ENCODE data around the gene ANXA8L1. TPM values are rescaled to one million over a fixed set of nuclear protein-coding genes. Genes with fewer than 3 reads are reported as not detected.
A peak's percentile ranks its signal among the peaks of the same experiment; 100 is the strongest.
"Not testable (repeated sequence)": the region's sequence is repeated elsewhere in the genome, so short reads cannot be mapped to it uniquely, and the experiment has no call there.

Gene ANXA8L1, protein sequence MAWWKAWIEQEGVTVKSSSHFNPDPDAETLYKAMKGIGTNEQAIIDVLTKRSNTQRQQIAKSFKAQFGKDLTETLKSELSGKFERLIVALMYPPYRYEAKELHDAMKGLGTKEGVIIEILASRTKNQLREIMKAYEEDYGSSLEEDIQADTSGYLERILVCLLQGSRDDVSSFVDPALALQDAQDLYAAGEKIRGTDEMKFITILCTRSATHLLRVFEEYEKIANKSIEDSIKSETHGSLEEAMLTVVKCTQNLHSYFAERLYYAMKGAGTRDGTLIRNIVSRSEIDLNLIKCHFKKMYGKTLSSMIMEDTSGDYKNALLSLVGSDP
- 1 to 10 TPM; 2.4 to 5.1 TPM for total RNA-seq
- long read RNA-seq, transcript ANXA8L1-204 (12 exons, 1,109 nt): major isoform, 6 of 10 reads
- long read RNA-seq, partial matches to known transcripts: 2 of 10 reads
- long read RNA-seq, other reads (novel, unspliced or antisense): 2 of 10 reads

DNA sequence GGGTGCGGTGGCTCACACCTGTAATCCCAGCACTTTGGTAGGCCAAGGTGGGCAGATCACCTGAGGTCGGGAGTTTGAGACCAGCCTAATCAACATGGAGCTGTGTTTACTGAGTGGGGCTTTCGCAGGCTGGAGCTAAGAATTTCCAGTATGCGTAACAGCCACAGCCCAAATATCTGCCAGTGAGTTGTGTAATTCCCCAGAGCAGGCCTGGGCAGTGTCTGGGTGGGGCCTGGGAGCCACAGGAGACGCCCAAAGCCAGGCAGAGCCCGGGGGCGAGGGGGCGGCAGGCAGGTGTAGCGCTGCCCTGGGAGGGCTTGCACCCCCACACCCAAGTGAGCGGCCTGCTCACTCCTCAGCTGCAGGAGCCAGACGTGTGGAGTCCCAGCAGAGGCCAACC, at the start of gene ANXA8L1:
ANXA8L1 (plus strand) TSS at position 371 of the 400 bp plus-strand sequence. CDS start 76 bp downstream, outside the sequence.
- peak; percentile 57 to 62 for ATAC-seq
- DNase-seq; intact Hi-C loops (cut with DNase I): not testable (repeated sequence)

DNA sequence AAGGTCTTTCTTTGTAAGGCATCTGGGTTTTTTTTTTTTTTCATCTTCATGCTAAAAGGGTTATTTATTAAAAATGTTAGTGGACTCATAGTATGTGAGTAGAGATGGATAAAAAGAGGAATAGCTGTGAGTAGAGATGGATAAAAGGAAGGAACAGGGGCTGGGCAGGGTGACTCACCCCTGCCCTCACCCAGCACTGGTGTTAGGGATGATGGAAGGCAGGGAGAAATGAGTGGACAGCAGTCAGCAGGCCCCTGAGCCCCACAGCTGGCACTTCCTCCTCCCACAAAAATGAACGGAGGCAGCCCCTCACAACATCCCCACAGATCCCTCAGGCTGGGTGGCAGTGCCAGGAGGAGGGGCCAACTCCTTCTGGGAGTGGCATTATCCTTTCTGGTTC, 49.5 kb upstream of the ANXA8L1 start:
- DNase-seq: no peak
- peak in 1 of 2 donors; percentile 65 for ATAC-seq
- intact Hi-C loops (cut with DNase I): loop anchor here in 1 of 2 donors (5.0 kb wide), 1 partner anchor 99 kb away; no protein-coding TSS in a partner anchor

GRCh38 chr10:46326971-46327370, 48.6 kb upstream of the ANXA8L1 start:
- ATAC-seq (no peak), DNase-seq (no peak)
- intact Hi-C loops (cut with DNase I): loop anchor here in 1 of 2 donors (5.0 kb wide), 1 partner anchor 100 kb away; no protein-coding TSS in a partner anchor

- DNase-seq: no peak
- no peak for ATAC-seq
- intact Hi-C loops (cut with DNase I): loop anchor here in 1 of 2 donors (5.0 kb wide), 1 partner anchor 100 kb away; no protein-coding TSS in a partner anchor
These were observed 47.9 kb upstream of the ANXA8L1 start for GRCh38 chr10:46327685-46328084.

GRCh38 chr10:46328853-46329689, 46.5 kb upstream of the ANXA8L1 start:
- DNase-seq: no peak
- no peak for ATAC-seq
- intact Hi-C loops (cut with DNase I): loop anchor here in 1 of 2 donors (5.0 kb wide), 1 partner anchor 102 kb away; no protein-coding TSS in a partner anchor

- intact Hi-C loops (cut with DNase I): loop anchor here in 1 of 2 donors (5.0 kb wide), 1 partner anchor 102 kb away; no protein-coding TSS in a partner anchor
- DNase-seq (no peak), ATAC-seq (no peak)
These were observed 45.9 kb upstream of the ANXA8L1 start for GRCh38 chr10:46329690-46330016.

- ATAC-seq (no peak), DNase-seq (no peak)
- intact Hi-C loops (cut with DNase I): no loop called here
These were observed 44.7 kb upstream of the ANXA8L1 start for GRCh38 chr10:46330894-46331293.

- intact Hi-C loops (cut with DNase I): not testable (repeated sequence)
These were observed 10.1 kb upstream of the ANXA8L1 start for GRCh38 chr10:46365484-46365883.

DNA sequence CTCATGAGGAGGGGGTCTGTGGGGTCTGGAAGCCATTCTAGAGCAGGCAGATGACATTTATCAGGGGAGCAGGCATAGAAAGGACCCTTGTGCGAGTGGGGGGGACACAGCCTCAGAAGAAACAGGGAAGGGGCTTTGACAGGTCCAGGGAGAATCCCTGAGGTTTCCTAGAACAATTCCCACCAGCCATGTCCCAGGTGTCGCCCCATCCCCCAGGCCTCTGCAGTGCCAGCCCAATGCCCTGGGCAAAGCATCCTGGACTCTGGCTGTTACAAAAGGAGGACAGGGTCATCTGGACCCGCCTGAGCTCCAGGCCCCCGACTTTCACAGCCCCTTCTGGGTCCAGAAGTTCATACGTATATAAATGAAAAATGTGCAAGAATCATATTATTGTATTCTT, 8.4 kb upstream of the ANXA8L1 start:
- DNase-seq; ATAC-seq; intact Hi-C loops (cut with DNase I): not testable (repeated sequence)

More at GRCh38 chr10:46365484-46365883, 10.1 kb upstream of the ANXA8L1 start:
- ATAC-seq, DNase-seq: not testable (repeated sequence)

GRCh38 chr10:46367666-46368240, 7.8 kb upstream of the ANXA8L1 start:
- ATAC-seq; DNase-seq; intact Hi-C loops (cut with DNase I): not testable (repeated sequence)

DNA sequence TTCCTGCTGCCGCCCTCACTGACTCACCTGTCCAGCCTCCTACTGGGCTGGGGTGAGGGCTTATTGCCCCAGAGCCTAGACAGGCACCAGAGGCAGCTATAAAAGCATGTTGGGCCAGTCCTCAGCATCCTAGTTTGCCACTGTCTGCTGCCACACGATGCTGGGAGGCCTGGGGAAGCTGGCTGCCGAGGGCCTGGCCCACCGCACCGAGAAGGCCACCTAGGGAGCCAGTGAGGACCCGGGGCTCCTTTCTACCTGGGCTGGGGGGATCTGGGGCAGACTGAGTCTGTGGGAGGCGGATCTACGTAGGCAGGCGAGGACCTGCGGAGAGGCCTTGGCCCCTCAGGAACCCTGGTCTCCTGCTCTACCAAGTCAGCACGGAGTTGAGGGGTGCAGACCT, 6.6 kb upstream of the ANXA8L1 start:
- ATAC-seq; intact Hi-C loops (cut with DNase I); DNase-seq: not testable (repeated sequence)

DNA sequence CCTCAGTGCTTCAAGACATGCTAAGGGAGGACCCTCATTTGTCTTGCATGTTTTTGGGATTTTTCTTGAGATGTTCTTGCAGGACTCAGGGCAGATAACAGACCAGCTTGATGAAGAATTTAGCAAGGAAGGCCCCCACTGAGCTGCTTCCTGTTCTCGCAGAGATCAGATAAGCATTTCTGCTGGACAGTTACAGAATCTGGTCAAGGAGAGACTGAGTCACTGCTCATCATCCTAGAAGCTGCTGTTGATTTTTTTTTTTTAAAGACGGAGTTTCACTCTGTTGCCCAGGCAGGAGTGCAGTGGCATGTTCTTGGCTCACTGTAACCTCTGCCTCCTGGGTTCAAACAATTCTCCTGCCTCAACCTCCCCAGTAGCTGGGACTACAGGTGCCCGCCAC, 1.2 kb upstream of the ANXA8L1 start:
- ATAC-seq; DNase-seq; intact Hi-C loops (cut with DNase I): not testable (repeated sequence)

DNA sequence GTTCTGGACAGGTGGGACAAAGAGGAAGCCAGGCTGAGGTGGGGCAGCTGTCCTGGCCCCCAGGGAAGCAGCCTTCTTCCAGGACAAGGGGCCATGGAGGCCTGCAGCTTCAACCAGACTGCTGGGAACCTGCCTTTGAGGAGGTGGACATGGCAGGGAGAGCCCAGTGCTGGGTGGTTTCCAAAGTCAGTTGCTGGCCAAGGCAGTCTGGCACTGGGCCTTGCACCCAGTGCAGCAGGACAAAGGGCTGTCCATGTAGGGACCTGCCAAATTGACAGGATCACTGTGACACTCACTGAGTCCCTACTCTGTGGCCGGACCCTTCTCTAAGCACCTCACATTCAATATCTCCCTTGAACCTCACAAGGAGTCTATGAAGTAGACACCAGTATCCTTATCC, 1.4 kb downstream of the ANXA8L1 start:
- intact Hi-C loops (cut with DNase I); DNase-seq: not testable (repeated sequence)
- ATAC-seq: peak; percentile 25 to 60

DNA sequence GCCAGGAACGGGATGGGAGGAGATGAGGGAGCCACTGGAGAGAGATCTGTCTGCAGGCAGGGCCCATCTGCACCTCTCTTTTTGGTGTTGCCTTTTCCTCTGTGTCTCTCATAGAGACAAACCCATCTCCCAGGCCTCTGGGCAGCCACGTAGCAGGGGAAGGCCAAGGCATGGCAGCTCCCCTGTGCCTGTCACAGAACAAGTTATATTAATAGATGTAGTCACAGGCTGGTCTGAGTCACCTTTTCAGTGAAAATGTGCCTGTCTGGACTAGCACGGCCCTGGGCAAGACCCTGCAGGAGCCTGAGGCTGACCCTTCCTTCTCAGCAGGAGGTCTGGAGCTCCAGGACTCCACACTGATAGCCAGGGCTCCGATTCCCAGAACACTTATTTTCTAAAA, 2.1 kb downstream of the ANXA8L1 start:
- DNase-seq; intact Hi-C loops (cut with DNase I): not testable (repeated sequence)
- peak in 1 of 2 donors; percentile 56 for ATAC-seq

- peak; percentile 42 to 84 for ATAC-seq
- intact Hi-C loops (cut with DNase I); DNase-seq: not testable (repeated sequence)
These were observed 2.5 kb downstream of the ANXA8L1 start for GRCh38 chr10:46378108-46378507.

DNA sequence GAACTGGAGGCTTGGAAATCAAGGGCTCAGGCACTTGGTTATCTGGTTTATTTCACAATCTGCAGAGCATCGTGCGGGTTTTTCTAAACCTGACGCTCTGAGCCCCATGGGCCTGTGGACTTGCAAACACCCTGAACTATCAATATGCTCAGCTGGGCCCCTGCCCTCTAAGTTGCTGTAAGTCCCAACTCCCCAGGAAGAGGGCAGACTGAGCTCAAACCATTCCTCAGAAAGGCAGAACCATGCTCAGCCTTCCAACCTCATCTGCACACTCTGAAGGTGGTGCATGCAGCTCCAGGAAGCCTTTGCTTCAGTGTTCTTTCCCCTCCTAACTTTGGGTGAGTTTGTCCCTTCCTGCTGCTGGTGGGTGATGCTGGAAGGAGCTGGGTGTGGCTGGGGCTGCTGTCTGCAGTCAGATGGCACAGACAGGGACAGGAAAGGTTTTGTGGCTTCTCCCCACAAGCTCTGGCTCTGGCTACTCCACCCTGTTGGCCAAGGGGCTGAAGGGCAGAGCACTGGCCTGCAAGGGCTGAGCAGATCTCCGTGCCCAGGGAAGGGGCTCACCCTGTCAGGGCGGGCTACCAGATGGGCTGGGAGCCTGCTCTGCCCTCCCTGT, 3.8 kb downstream of the ANXA8L1 start:
- DNase-seq; ATAC-seq; intact Hi-C loops (cut with DNase I): not testable (repeated sequence)

DNA sequence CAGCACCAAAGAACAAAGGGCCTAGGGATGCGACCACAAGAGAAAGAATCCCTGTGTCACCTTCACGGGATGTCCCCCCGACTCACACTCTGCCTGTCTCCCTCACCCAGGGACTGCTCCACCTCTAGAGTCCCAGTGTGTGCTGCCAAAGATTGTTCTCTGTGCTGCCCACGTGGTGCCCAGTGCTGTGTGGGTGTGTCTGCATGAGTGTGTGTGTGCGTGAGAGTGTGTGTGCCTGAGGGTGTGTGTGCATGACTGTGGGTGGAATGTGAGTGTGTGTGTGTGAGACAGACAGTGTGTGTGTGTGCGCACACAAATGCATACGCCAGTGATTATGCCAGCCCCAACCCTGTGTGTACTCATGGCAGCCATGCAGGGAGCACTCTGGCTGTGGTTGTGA, 10.3 kb downstream of the ANXA8L1 start:
- DNase-seq; intact Hi-C loops (cut with DNase I): not testable (repeated sequence)
- ATAC-seq: peak in 1 of 2 donors; percentile 17

DNA sequence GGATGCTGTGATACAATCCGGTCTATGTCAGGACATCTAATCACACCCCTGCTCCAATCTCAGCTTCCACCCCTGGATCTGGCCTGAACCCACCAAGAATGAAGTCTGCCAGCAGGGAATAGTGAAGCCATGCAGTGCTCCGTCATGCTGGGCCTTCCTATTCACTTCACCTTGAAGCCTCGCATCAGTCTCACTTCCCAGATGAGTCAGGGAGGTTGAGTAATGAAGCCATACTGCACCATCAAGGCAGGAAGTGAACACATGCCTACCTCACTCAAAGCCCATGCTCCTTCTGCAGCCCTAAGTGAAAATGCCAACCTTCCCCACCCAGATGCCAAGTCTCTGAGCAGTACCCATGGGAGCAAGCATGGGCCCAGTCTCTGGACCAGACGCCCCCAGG, 11.1 kb downstream of the ANXA8L1 start:
- DNase-seq; intact Hi-C loops (cut with DNase I): not testable (repeated sequence)
- peak in 1 of 2 donors; percentile 65 for ATAC-seq

All from left cardiac atrium (tissue), 4 donors.